ENCODE data around the gene IFNA7. TPM values are rescaled to one million over a fixed set of nuclear protein-coding genes. Genes with fewer than 3 reads are reported as not detected.

The IFNA7 gene
- total RNA-seq, 1 donor = not detected

DNA sequence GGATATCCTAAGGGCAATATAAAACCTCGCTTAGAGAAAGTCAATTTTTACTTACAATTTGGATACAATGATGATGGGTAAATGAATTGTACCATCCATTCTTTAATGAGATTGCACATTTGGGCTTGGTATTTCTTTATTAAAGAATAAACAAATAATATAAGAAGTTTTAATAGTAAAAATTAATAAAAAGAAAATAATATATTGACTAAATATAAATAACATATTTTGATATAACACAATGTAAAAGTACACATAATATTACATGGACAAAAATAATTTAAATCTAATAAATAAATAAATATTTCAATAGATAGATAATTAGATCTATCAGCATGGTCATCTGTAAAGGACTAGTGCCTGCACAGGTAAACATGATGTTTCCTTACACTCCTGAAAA is 36.5 kb downstream of the IFNA7 start:
- no peak overlapping the region for H3K4me3 ChIP-seq (ENCODE audit: low read depth, low read length)
- TF ChIP-seq, protein P1, sequence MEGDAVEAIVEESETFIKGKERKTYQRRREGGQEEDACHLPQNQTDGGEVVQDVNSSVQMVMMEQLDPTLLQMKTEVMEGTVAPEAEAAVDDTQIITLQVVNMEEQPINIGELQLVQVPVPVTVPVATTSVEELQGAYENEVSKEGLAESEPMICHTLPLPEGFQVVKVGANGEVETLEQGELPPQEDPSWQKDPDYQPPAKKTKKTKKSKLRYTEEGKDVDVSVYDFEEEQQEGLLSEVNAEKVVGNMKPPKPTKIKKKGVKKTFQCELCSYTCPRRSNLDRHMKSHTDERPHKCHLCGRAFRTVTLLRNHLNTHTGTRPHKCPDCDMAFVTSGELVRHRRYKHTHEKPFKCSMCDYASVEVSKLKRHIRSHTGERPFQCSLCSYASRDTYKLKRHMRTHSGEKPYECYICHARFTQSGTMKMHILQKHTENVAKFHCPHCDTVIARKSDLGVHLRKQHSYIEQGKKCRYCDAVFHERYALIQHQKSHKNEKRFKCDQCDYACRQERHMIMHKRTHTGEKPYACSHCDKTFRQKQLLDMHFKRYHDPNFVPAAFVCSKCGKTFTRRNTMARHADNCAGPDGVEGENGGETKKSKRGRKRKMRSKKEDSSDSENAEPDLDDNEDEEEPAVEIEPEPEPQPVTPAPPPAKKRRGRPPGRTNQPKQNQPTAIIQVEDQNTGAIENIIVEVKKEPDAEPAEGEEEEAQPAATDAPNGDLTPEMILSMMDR (IDR thresholded peaks at IDR 0.05; ENCODE audit: insufficient read depth, low read length) = no peak
- DNase-seq (ENCODE audit: low read depth) = no peak

DNA sequence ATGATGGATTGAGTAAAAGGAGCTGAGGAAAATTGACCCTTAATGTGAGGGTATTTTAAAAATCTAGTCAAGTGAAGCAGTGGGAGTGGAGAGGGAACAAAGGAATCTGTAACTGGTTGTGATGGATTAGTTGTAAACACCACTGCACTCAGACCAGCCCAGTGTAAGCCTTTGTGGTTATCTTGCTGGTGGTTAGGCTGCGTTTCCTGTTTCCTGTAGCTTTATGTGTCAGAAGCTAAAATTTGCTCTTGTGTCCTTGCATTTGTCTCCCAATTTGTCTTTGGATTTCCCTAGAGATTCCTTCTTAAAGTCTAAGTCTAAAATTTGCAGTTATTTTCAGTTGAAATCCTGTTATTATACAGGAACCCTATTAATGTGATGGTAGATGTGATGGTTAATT is 41.8 kb downstream of the IFNA7 start:
- no peak for DNase-seq (ENCODE audit: low read depth)
- TF ChIP-seq, protein P1 (IDR thresholded peaks at IDR 0.05; ENCODE audit: insufficient read depth, low read length) = no peak
- H3K4me3 ChIP-seq (ENCODE audit: low read depth, low read length) = no peak overlapping the region

DNA sequence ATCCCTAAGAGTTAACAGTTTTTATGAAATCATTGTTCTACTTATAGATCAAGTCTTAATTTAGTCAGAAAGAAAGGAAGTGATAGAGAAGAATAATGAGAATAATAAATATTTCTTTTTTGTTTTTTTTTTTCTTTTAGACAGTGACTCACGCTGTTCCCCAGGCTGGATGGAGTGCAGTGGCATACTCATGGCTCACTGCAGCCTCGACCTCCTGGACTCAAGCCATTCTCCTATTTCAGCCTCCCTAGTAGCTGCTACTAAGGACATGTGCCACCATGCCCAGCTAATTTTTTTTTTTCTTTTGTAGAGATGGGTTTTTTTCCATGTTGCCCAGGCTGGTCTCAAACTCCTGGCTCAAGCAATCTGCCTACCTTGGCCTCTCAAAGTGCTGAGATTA is 46.5 kb downstream of the IFNA7 start:
- no peak overlapping the region for H3K4me3 ChIP-seq (ENCODE audit: low read depth, low read length)
- DNase-seq (ENCODE audit: low read depth) = peak; percentile 4
- TF ChIP-seq, protein P1 (IDR thresholded peaks at IDR 0.05; ENCODE audit: insufficient read depth, low read length) = no peak

DNA sequence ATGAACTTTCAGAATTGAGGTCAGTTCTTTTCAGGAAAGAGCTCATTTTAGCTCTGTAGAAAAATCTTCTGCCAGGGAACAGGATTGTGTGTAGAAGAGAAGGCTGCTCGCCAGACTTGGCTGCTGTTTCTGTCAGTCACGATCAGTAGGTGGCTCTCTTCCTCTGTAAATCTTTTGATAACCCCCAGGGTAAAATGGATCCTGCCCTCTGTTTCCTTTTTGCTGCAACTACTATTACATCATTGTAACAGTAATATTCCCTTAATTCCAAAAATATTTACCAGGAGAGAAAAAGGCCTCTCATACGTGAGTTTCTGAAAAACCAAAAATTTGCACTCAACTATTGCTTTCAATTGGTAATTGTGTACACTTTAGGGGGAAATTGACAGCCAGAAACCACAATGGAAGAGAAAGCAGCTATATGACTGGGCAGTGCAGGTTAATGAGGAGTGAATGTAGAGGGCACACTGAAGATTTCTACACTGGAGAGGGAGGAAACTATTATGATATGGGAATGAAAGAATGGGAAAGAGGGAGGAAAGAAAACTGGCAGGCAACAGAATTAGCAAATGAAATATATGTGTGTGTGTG is 47.9 kb downstream of the IFNA7 start:
- no peak overlapping the region for H3K4me3 ChIP-seq (ENCODE audit: low read depth, low read length)
- DNase-seq (ENCODE audit: low read depth) = peak; percentile 21
- TF ChIP-seq, protein P1 (IDR thresholded peaks at IDR 0.05; ENCODE audit: insufficient read depth, low read length) = no peak

DNA sequence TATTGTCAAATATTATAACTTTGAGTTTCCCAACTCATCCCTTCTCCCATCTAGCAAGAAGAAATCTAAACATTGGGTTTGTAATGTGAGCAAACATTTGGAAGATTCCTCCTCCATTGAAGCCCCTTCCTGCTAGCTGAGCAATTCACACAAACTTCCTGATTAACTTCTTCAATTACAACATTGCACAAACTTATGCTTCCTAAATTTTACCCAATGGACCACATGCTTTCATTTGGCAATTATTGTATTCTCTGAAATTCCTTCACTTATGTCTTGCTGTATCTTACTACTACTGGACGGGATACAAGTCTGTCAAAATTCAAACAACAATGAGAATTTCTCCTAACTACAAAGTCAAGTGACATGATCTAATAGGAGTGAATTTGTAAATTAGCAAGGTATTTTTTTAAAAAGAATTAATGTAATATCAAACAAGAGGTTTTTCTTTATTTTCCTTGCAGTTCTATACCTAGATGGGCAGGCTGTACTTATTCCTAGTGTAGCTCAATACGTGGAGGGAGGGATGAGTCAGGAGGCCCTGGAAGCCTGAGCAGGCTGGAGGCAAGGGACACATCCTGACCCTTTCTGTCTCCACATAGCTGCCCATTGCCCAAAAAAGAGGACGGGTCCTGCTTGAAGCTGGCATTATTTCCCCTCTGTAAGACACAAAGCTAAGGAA is 48.5 kb downstream of the IFNA7 start:
- DNase-seq (ENCODE audit: low read depth) = peak; percentile 8
- H3K4me3 ChIP-seq (ENCODE audit: low read depth, low read length) = no peak overlapping the region
- TF ChIP-seq, protein P1 (IDR thresholded peaks at IDR 0.05; ENCODE audit: insufficient read depth, low read length) = no peak

Small RNA genes within 50 kb of the gene (small RNA-seq; reads per million reads assigned to genes)
- gene RF00019 = not detected

Other genes starting within 250 kb of the IFNA7 start
- 0.82 and 4.8 TPM in 2 replicates for gene HACD4, start 170.6 kb downstream of the IFNA7 start, total RNA-seq (ENCODE audit: low replicate concordance)
- gene IFNB1, start 124.3 kb downstream of the IFNA7 start, total RNA-seq (ENCODE audit: low replicate concordance) = not detected in 2 replicates
- not detected in 2 replicates for gene IFNW1, start 60.4 kb downstream of the IFNA7 start, total RNA-seq (ENCODE audit: low replicate concordance)
- gene IFNA21, start 35.5 kb downstream of the IFNA7 start, total RNA-seq (ENCODE audit: low replicate concordance) = not detected in 2 replicates
- gene IFNA4, start 14.6 kb downstream of the IFNA7 start, total RNA-seq (ENCODE audit: low replicate concordance) = not detected in 2 replicates
- not detected in 2 replicates for gene IFNA10, start 4.9 kb upstream of the IFNA7 start, total RNA-seq (ENCODE audit: low replicate concordance)
- not detected in 2 replicates for gene IFNA16, start 15.1 kb upstream of the IFNA7 start, total RNA-seq (ENCODE audit: low replicate concordance)
- gene IFNA17, start 26.0 kb upstream of the IFNA7 start, total RNA-seq (ENCODE audit: low replicate concordance) = not detected in 2 replicates
- not detected in 2 replicates for gene IFNA14, start 37.8 kb upstream of the IFNA7 start, total RNA-seq (ENCODE audit: low replicate concordance)
- gene IFNA5, start 103.1 kb upstream of the IFNA7 start, total RNA-seq (ENCODE audit: low replicate concordance) = 0.09 TPM in 1 of 2 replicates, not detected in the other
- gene KLHL9, start 133.2 kb upstream of the IFNA7 start, total RNA-seq (ENCODE audit: low replicate concordance) = 39.0 and 48.4 TPM in 2 replicates
- gene IFNA6, start 148.7 kb upstream of the IFNA7 start, total RNA-seq (ENCODE audit: low replicate concordance) = not detected in 2 replicates
- not detected in 2 replicates for gene IFNA13, start 165.9 kb upstream of the IFNA7 start, total RNA-seq (ENCODE audit: low replicate concordance)
- gene IFNA2, start 183.2 kb upstream of the IFNA7 start, total RNA-seq (ENCODE audit: low replicate concordance) = not detected in 2 replicates
- gene IFNA8, start 206.9 kb upstream of the IFNA7 start, total RNA-seq (ENCODE audit: low replicate concordance) = not detected in 2 replicates
- gene IFNA1, start 238.2 kb upstream of the IFNA7 start, total RNA-seq (ENCODE audit: low replicate concordance) = not detected in 2 replicates

Data from fibroblast of the aortic adventitia (primary cell).